IMR-90 (cell line): ENCODE data around the gene TUBGCP6. TPM values are rescaled to one million over a fixed set of nuclear protein-coding genes. Genes with fewer than 3 reads are reported as not detected.

Source experiments
- ATAC-seq: fragments of 200-7000 bp; cut with Tn5 transposase; 2 replicates; pipeline ENCODE4 v1.9.1; 2020; ENCODE audit warnings: low read depth, mild to moderate bottlenecking, moderate library complexity
- BruUV-seq: library from RNA; stranded (reverse); fragments of 400-500 nt; replicated peaks from 2 replicates; lab custom pipeline; 2021; lab: Mats Ljungman, UMichigan
- CTCF ChIA-PET: fragments of 300-600 bp; formaldehyde crosslinking; extraction: SDS; loops from one replicate; lab custom pipeline; 2021; ENCODE audit warnings: antibody characterized with exemption; lab: Yijun Ruan, JAX
- POLR2A ChIA-PET: fragments of 300-600 bp; sonication (Branson Sonifier 250); formaldehyde crosslinking; loops from one replicate; lab custom pipeline; 2022; ENCODE audit warnings: antibody characterized with exemption; ENCODE audit not compliant: unreplicated experiment; lab: Charles Lee
- DNase-seq: peaks from one replicate; pipeline ENCODE4 v3.0.0; 2013
- H2AFZ ChIP-seq: replicated peaks from 2 replicates; pipeline ENCODE3; 2013; ENCODE audit warnings: low read length, mild to moderate bottlenecking; ENCODE audit not compliant: poor library complexity
- H2AK5ac ChIP-seq: 2 replicates; pipeline ENCODE4 v1.6.1; 2013; ENCODE audit warnings: low read depth, low read length, inconsistent platforms
- H2AK9ac ChIP-seq: replicated peaks from 2 replicates; pipeline ENCODE3; 2013; ENCODE audit warnings: mild to moderate bottlenecking, low read depth, low read length, moderate library complexity; ENCODE audit not compliant: poor library complexity
- H2BK120ac ChIP-seq: 2 replicates; pipeline ENCODE4 v1.6.1; 2013; ENCODE audit warnings: low read depth, low read length, inconsistent platforms
- H2BK15ac ChIP-seq: 3 replicates; pipeline ENCODE4 v1.6.1; 2013; ENCODE audit warnings: low read depth, low read length, inconsistent platforms
- H2BK20ac ChIP-seq: 2 replicates; pipeline ENCODE4 v1.6.1; 2013; ENCODE audit warnings: low read depth, mild to moderate bottlenecking, inconsistent platforms, low read length, moderate library complexity
- H2BK5ac ChIP-seq: 2 replicates; pipeline ENCODE4 v1.6.1; 2013; ENCODE audit warnings: mild to moderate bottlenecking, low read depth, low read length, inconsistent platforms; ENCODE audit not compliant: poor library complexity, severe bottlenecking
- H3K14ac ChIP-seq: replicated peaks from 2 replicates; pipeline ENCODE4 v1.6.1; 2013; ENCODE audit warnings: low read depth, low read length, inconsistent platforms
- H3K18ac ChIP-seq: 2 replicates; pipeline ENCODE4 v1.6.1; 2013; ENCODE audit warnings: low read depth, low read length, control low read depth
- H3K23ac ChIP-seq: 2 replicates; pipeline ENCODE4 v1.6.1; 2013; ENCODE audit warnings: low read depth, low read length, inconsistent platforms
- H3K27ac ChIP-seq: 2 replicates; pipeline ENCODE4 v1.5.1; 2013; ENCODE audit warnings: mild to moderate bottlenecking, control low read depth, low read length; ENCODE audit not compliant: insufficient read depth
- H3K27me3 ChIP-seq: 2 replicates; pipeline ENCODE4 v1.6.1; 2013; ENCODE audit warnings: low read length; ENCODE audit not compliant: control insufficient read depth, insufficient read depth
- H3K36me3 ChIP-seq: 2 replicates; pipeline ENCODE4 v1.6.1; 2013; ENCODE audit warnings: low read length, mixed read lengths; ENCODE audit not compliant: control insufficient read depth, insufficient read depth
- H3K4ac ChIP-seq: 2 replicates; pipeline ENCODE4 v1.6.1; 2013; ENCODE audit warnings: low read depth, low read length, inconsistent platforms
- H3K4me1 ChIP-seq: 2 replicates; pipeline ENCODE4 v1.6.1; 2013; ENCODE audit warnings: low read length, mixed read lengths; ENCODE audit not compliant: control insufficient read depth, insufficient read depth
- H3K4me2 ChIP-seq: 2 replicates; pipeline ENCODE4 v1.6.1; 2013; ENCODE audit warnings: low read depth, mild to moderate bottlenecking, control low read depth, low read length, moderate library complexity
- H3K4me3 ChIP-seq: 2 replicates; pipeline ENCODE4 v1.5.1; 2013; ENCODE audit warnings: low read depth, mild to moderate bottlenecking, control low read depth, low read length, moderate library complexity; ENCODE audit not compliant: insufficient read depth
- H3K56ac ChIP-seq: 2 replicates; pipeline ENCODE4 v1.6.1; 2013; ENCODE audit warnings: low read length, inconsistent platforms; ENCODE audit not compliant: insufficient read depth; ENCODE audit errors: extremely low read depth
- H3K79me1 ChIP-seq, 2 experiments: 2 replicates each; pipeline ENCODE4 v1.6.1; 2013; ENCODE audit warnings: low read length in 2 of 2, inconsistent platforms in 1 of 2, low read depth in 1 of 2
- H3K9ac ChIP-seq: 2 replicates; pipeline ENCODE4 v1.6.1; 2013; ENCODE audit warnings: low read depth, low read length, control low read depth
- H3K9me1 ChIP-seq: 2 replicates; pipeline ENCODE4 v1.6.1; 2013; ENCODE audit warnings: low read length, inconsistent platforms; ENCODE audit not compliant: insufficient read depth
- H3K9me3 ChIP-seq: 2 replicates; pipeline ENCODE4 v1.6.1; 2013; ENCODE audit warnings: low read length; ENCODE audit not compliant: control insufficient read depth, insufficient read depth
- H4K20me1 ChIP-seq: 2 replicates; pipeline ENCODE4 v1.6.1; 2013; ENCODE audit warnings: low read length, inconsistent platforms; ENCODE audit not compliant: insufficient read depth
- H4K5ac ChIP-seq: 2 replicates; pipeline ENCODE4 v1.6.1; 2013; ENCODE audit warnings: mild to moderate bottlenecking, low read depth, low read length, control low read depth
- H4K8ac ChIP-seq, 2 experiments: 2 replicates each; pipeline ENCODE4 v1.6.1; 2013; ENCODE audit warnings: low read depth in 2 of 2, low read length in 2 of 2, control low read depth in 1 of 2, inconsistent platforms in 1 of 2
- H4K91ac ChIP-seq: 2 replicates; pipeline ENCODE4 v1.6.1; 2013; ENCODE audit warnings: low read depth, low read length, inconsistent platforms; ENCODE audit not compliant: insufficient read depth
- CEBPB ChIP-seq: IDR thresholded peaks from 2 replicates; pipeline ENCODE4 v1.6.1; 2012; ENCODE audit warnings: low read depth, low read length, improper control_type of control experiment
- CHD1 ChIP-seq: IDR thresholded peaks from 2 replicates; pipeline ENCODE4 v1.6.1; 2012; ENCODE audit warnings: low read depth, low read length, improper control_type of control experiment
- FOS ChIP-seq: fragments of 150-350 bp; IDR thresholded peaks from 2 replicates; pipeline ENCODE4 v1.6.1; 2016; ENCODE audit warnings: low read depth, low read length
- MAFK ChIP-seq: IDR thresholded peaks from 2 replicates; pipeline ENCODE4 v1.6.1; 2012; ENCODE audit warnings: low read depth, low read length, improper control_type of control experiment
- MAZ ChIP-seq: IDR thresholded peaks from 2 replicates; pipeline ENCODE4 v1.6.1; 2012; ENCODE audit warnings: low read depth, mild to moderate bottlenecking, low read length, improper control_type of control experiment, moderate library complexity, borderline replicate concordance
- MXI1 ChIP-seq: IDR thresholded peaks from 2 replicates; pipeline ENCODE4 v1.6.1; 2012; ENCODE audit warnings: low read depth, mild to moderate bottlenecking, low read length, moderate library complexity, borderline replicate concordance
- POLR2A ChIP-seq: IDR thresholded peaks from 2 replicates; pipeline ENCODE4 v1.6.1; 2012; ENCODE audit warnings: mild to moderate bottlenecking, low read depth, low read length
- RAD21 ChIP-seq: IDR thresholded peaks from 2 replicates; pipeline ENCODE4 v1.6.1; 2012; ENCODE audit warnings: low read length, improper control_type of control experiment
- RCOR1 ChIP-seq: IDR thresholded peaks from 2 replicates; pipeline ENCODE4 v1.6.1; 2012; ENCODE audit warnings: mild to moderate bottlenecking, low read length, improper control_type of control experiment; ENCODE audit not compliant: insufficient replicate concordance
- RFX5 ChIP-seq: IDR thresholded peaks from 2 replicates; pipeline ENCODE4 v1.8.0; 2012; ENCODE audit warnings: low read depth, mild to moderate bottlenecking, low read length, moderate library complexity
- USF2 ChIP-seq: fragments of 150-350 bp; IDR thresholded peaks from 2 replicates; pipeline ENCODE4 v1.6.1; 2017; ENCODE audit warnings: mild to moderate bottlenecking, antibody characterized with exemption, low read length, low read depth
- WGBS, 2 experiments: methylation state at CpG; one replicate each; pipeline versions ENCODE4 v1.1.5 to v1.1.7; 2013; ENCODE audit warnings: missing lambda C conversion rate in 2 of 2; ENCODE audit not compliant: insufficient read length in 1 of 2; ENCODE audit errors: extremely low coverage in 2 of 2; 5-methylcytosine and 5-hydroxymethylcytosine counted together
- dilution Hi-C: fragments of 300-500 bp; cut with HindIII; formaldehyde crosslinking; loops from one replicate; pipeline ENCODE4 v1.14.3; 2018; ENCODE audit warnings: low sequenced_read_pairs; ENCODE audit not compliant: unreplicated experiment
- in situ Hi-C: fragments of 300-500 bp; cut with MboI; formaldehyde crosslinking; loops from 3 replicates; pipeline ENCODE4 v1.14.3; 2019; ENCODE audit warnings: low sequenced_read_pairs, inconsistent platforms, mixed read lengths
- intact Hi-C: fragments of 100-400 bp; cut with micrococcal nuclease; formaldehyde crosslinking; loops from 2 replicates; pipeline ENCODE4 v1.10.0; 2022
- polyA plus RNA-seq, 3 experiments: library from polyadenylated mRNA; depleted of rRNA; stranded (reverse); fragments of >200 nt; gene quantifications; 2 replicates each; pipeline ENCODE4 v1.2.3, GENCODE V29; 2012; ENCODE audit warnings: low replicate concordance in 1 of 3
- total RNA-seq: library from RNA; depleted of rRNA; stranded (reverse); fragments of >200 nt; gene quantifications from 2 replicates; pipeline ENCODE4 v1.2.3, GENCODE V29; 2012
- TF ChIP-seq, protein P1 (sequence below): conservative IDR thresholded peaks from 2 replicates; pipeline ENCODE4 v1.5.1; 2012; ENCODE audit warnings: mild to moderate bottlenecking, low read depth, low read length, improper control_type of control experiment
- TF ChIP-seq, protein P2 (sequence below): fragments of 150-350 bp; IDR thresholded peaks from 2 replicates; pipeline ENCODE4 v1.6.1; 2016; ENCODE audit warnings: low read depth, mild to moderate bottlenecking, low read length, moderate library complexity, borderline replicate concordance

Gene TUBGCP6
- total and polyA plus RNA-seq, 2 of the 4 experiments (the other 2 are of a cell fraction), result 10.8 to 28.6 TPM

DNA sequence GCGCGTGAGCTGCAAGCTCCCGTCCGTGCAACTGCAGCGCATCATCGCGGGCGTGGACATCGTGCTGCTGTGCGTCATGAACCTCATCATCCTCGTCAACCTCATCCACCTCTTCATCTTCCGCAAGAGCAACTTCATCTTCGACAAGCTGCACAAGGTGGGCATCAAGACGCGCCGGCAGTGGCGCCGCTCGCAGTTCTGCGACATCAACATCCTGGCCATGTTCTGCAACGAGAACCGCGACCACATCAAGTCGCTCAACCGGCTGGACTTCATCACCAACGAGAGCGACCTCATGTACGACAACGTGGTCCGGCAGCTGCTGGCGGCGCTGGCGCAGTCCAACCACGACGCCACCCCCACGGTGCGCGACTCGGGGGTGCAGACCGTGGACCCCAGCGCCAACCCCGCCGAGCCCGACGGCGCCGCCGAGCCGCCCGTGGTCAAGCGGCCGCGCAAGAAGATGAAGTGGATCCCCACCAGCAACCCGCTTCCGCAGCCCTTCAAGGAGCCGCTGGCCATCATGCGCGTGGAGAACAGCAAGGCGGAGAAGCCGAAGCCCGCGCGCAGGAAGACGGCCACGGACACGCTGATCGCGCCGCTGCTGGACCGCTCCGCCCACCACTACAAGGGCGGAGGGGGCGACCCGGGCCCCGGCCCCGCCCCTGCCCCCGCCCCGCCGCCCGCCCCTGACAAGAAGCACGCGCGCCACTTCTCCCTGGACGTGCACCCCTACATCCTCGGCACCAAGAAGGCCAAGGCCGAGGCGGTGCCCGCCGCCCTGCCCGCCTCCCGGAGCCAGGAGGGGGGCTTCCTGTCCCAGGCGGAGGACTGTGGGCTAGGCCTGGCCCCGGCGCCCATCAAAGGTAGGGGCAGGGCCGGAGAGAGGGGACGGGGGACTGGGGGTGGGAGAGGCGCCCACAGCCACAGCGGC is 67.0 kb downstream of the TUBGCP6 start:
- Histone ChIP-seq H3K9me1 (no peaks in the 10 kb centered on the region), H2AK5ac (no peak overlapping the region), H2BK120ac (no peak overlapping the region), H3K4me2 (no peak overlapping the region), H3K4me1 (no peaks in the 10 kb centered on the region), H2BK15ac (no peak overlapping the region), H3K18ac (no peak overlapping the region), H2BK5ac (no peak overlapping the region), H3K14ac (no peak overlapping the region), H4K20me1 (no peaks in the 10 kb centered on the region), H3K23ac (no peak overlapping the region), H3K27me3 (no peaks in the 10 kb centered on the region; the same call in 1 of the 2 replicates), H3K9ac (no peak overlapping the region), H4K5ac (no peak overlapping the region), H3K27ac (no peak overlapping the region), H4K8ac (no peak overlapping the region), H2AFZ (no peak overlapping the region), H3K4me3 (no peak overlapping the region), H3K4ac (no peak overlapping the region), H3K56ac (no peak overlapping the region), H2BK20ac (no peak overlapping the region), H3K79me1 (no peaks in the 10 kb centered on the region), H3K36me3 (peaks cover 2% of the 10 kb centered on the region; the same call in 1 of the 2 replicates), H4K91ac (no peak overlapping the region), H3K9me3 (no peaks in the 10 kb centered on the region), H2AK9ac (peak overlapping the region; percentile 19)
- ChIA-PET POLR2A (no interaction called here), CTCF (no interaction called here)
- TF ChIP-seq, protein P1, sequence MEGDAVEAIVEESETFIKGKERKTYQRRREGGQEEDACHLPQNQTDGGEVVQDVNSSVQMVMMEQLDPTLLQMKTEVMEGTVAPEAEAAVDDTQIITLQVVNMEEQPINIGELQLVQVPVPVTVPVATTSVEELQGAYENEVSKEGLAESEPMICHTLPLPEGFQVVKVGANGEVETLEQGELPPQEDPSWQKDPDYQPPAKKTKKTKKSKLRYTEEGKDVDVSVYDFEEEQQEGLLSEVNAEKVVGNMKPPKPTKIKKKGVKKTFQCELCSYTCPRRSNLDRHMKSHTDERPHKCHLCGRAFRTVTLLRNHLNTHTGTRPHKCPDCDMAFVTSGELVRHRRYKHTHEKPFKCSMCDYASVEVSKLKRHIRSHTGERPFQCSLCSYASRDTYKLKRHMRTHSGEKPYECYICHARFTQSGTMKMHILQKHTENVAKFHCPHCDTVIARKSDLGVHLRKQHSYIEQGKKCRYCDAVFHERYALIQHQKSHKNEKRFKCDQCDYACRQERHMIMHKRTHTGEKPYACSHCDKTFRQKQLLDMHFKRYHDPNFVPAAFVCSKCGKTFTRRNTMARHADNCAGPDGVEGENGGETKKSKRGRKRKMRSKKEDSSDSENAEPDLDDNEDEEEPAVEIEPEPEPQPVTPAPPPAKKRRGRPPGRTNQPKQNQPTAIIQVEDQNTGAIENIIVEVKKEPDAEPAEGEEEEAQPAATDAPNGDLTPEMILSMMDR, result no peak
- TF ChIP-seq RFX5, result no peak
- no peak for TF ChIP-seq FOS
- no peak for TF ChIP-seq RCOR1
- TF ChIP-seq MAZ, result no peak
- TF ChIP-seq USF2, result no peak
- TF ChIP-seq RAD21, result no peak
- TF ChIP-seq MXI1, result no peak
- TF ChIP-seq, protein P2, sequence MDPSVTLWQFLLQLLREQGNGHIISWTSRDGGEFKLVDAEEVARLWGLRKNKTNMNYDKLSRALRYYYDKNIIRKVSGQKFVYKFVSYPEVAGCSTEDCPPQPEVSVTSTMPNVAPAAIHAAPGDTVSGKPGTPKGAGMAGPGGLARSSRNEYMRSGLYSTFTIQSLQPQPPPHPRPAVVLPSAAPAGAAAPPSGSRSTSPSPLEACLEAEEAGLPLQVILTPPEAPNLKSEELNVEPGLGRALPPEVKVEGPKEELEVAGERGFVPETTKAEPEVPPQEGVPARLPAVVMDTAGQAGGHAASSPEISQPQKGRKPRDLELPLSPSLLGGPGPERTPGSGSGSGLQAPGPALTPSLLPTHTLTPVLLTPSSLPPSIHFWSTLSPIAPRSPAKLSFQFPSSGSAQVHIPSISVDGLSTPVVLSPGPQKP, result no peak
- TF ChIP-seq CEBPB, result no peak
- TF ChIP-seq CHD1, result no peak
- no peak for TF ChIP-seq POLR2A
- no peak for TF ChIP-seq MAFK
- in situ Hi-C loops (no loop called here), dilution Hi-C loops (no loop called here), intact Hi-C loops (no loop called here)
- WGBS, 2 experiments, result 78% methylated on average over 46 of the region's 98 CpGs; no CpG with 5 or more reads in 1 of the 2 experiments
- ATAC-seq, result no peak
- no peak for DNase-seq
- BruUV-seq, result no TSS peak
